PFSK-1 (cell line): ENCODE measurements around the gene XDH.

Source experiments
- FOXP2 ChIP-seq: optimal IDR thresholded peaks from 2 replicates; pipeline ENCODE3; 2011; ENCODE audit warnings: borderline replicate concordance, control low read depth, inconsistent platforms; ENCODE audit not compliant: insufficient read depth; ENCODE audit errors: extremely low read length, extremely low read depth
- POLR2AphosphoS5 ChIP-seq: IDR thresholded peaks from 2 replicates; pipeline ENCODE4 v1.6.1; 2012; ENCODE audit warnings: low read depth, mild to moderate bottlenecking, control low read depth, low read length, moderate library complexity
- REST ChIP-seq, 2 experiments: IDR thresholded peaks; 2 replicates each; pipeline versions ENCODE4 v1.6.1 to v1.8.0; 2011 to 2012; ENCODE audit warnings: low read depth in 2 of 2, low read length in 2 of 2, control low read depth in 1 of 2, inconsistent platforms in 1 of 2, mild to moderate bottlenecking in 1 of 2, moderate library complexity in 1 of 2; ENCODE audit not compliant: insufficient read depth in 1 of 2
- SIN3A ChIP-seq: IDR thresholded peaks from 2 replicates; pipeline ENCODE4 v1.6.1; 2012; ENCODE audit warnings: mild to moderate bottlenecking, low read length, moderate library complexity, borderline replicate concordance; ENCODE audit not compliant: insufficient read depth
- TAF1 ChIP-seq: IDR thresholded peaks from 2 replicates; pipeline ENCODE4 v1.6.1; 2012; ENCODE audit warnings: low read length, control low read depth, borderline replicate concordance; ENCODE audit not compliant: insufficient read depth

- TF ChIP-seq POLR2AphosphoS5 (no peak), SIN3A (no peak), FOXP2 (no peak), REST (IDR thresholded peaks at IDR 0.05; ENCODE audit: insufficient read depth in 1 of 2, low read depth in 2 of 2, low read length in 2 of 2) (no peak), TAF1 (no peak)
Observed at GRCh38 chr2:31382452-31383120, 32.0 kb downstream of the XDH start.
